NAMALWA (cell line): ENCODE data around the gene TEX13B.

ENCODE experiments used
- DNase-seq: peaks from one replicate; pipeline ENCODE4 v3.0.0-alpha.2; 2015; ENCODE audit warnings: low spot score

The TEX13B gene

DNA sequence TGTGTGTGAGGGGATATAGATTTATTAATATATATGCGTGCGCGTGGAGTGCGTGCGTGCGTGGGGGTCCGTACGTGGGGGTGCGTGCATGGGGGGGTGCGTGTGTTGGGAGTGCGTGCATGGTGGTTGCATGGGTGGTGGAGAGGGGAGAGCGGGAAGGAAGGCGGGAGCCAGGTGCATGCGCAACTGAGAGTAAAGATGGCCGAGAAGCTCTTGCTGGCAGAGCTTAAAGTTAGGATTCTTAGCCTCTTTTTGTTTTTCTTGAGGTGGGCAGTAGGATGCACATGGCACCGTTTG lies 45.8 kb downstream of the TEX13B start:
- no peak for DNase-seq

DNA sequence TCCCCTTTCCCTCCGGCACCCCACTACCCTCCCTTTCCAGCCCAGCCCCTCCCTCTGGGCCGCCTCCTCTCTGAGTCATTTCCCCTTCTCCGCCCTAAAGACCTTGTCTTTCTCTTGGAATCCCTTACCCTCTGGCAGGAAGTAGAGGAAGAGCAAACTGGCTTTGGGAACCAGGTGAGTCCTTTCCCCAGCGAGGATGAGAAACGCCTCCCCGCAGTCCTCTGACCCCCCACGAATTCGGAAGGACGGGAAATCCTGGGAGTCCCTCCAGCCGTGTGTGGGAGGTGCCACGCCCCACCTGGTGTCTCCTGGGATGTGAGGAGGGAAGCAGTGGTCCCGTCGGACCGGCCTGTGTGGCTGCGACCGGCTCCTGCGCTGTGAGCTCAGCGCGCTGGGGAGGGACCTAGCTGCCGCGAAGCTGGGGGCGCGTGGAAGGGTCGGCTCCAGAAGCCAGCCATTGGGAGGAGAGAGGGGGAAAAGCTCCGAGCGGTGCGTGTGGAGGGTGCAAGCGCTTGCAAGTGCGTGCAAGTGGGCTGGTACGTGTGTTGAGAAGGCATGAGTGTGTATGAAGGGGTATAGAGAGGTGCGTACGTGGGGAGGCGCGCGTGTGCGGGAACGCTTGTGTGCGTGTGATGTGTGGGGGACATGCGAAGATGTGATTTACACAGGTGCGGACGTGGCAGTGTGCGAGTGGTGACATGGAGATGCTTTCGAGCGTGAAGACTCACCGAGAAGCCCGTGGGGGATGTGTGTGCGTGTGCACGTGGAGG lies 46.3 kb downstream of the TEX13B start:
- DNase-seq, result no peak

DNA sequence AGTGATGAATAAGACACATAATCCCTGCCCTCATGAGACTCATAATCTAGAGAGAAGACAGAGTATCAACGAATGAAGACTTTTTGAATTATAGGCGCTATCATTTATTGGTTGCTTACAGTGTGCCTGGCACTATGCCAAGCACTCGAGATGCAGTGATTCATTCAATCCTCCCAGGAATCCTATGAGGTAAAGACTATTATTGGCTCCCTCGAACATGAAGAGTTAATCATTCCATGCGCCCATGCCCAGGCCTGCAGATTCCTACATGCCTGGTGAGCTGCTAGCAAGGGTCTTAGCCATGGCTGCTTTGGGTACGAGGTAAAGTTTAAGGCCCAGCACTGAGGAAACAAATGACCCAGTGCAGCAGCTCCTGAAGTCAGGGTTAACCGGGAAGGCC lies 47.0 kb downstream of the TEX13B start:
- no peak for DNase-seq

DNA sequence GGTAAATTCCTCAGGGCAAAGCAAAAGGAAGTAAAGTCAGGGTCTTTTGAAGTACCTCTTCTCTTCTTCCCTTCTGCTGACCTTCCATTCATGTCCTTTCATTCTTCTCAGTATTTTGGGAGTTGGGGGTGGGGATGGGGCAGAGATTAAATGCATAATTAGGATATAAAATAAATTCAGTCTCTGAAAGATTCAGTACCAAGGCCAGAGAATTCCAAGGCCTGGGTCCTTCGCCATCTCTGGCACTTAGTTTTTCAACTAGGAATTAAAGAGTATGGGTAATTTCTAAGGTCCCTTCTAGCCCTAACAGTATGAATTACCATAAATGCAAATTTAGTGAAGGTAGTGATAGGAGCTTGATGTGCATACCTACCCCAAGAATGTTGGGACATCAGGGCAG lies 47.9 kb downstream of the TEX13B start:
- DNase-seq, result no peak
